Measurements from ENCODE around the gene MACO1.
A peak's percentile ranks its signal among the peaks of the same experiment; 100 is the strongest.
"Not testable (repeated sequence)": the region's sequence is repeated elsewhere in the genome, so short reads cannot be mapped to it uniquely, and the experiment has no call there.

Gene MACO1

DNA sequence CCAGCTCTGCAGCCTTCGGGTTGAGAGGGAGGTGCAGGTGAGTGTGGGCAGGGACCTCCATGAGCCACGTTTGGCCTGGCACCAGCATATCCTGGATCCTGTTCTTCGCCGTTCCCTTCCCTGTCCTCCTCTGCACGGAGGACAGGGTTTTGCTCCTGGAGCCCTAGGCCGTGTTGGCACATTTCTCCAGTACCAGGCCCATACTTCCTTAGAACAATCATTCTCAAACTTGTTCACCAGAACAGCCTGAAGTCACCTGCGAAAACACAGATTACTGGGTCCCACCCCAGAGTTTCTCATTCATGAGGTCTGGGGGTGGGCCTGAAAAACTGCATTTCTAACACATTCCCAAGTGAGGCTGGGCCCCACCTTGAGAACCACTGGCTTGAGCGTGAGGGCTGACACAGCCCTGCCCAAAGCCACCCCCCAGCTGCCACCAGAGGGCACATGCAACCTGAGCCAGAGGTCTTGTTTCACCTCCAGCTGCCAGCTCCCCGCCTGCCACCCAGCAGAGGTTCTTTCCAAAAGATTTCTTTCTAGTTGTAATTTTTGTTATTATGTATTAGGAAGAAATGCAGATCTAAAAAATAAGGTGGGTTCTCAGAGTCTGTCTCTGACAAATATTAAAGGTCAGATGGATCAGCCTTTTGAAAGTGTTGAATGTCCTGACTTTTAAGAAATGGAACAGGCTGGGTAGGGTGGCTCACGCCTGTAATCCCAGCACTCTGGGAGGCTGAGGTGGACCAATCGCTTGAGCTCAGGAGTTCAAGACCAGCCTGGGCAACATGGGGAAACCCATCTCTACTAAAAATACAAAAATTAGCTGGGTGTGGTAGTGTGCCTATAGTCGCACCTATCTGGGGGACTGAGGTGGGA is 73.1 kb downstream of the MACO1 start:
- H3K36me3 Mint-ChIP-seq (ENCODE audit: low read depth) = peaks cover 16% of the 10 kb centered on the region
- peaks cover 18% of the 10 kb centered on the region for H3K9me3 Mint-ChIP-seq
- no peak overlapping the region for H3K4me3 Mint-ChIP-seq
- peak; percentile 50 for DNase-seq
- TF ChIP-seq, protein P1, sequence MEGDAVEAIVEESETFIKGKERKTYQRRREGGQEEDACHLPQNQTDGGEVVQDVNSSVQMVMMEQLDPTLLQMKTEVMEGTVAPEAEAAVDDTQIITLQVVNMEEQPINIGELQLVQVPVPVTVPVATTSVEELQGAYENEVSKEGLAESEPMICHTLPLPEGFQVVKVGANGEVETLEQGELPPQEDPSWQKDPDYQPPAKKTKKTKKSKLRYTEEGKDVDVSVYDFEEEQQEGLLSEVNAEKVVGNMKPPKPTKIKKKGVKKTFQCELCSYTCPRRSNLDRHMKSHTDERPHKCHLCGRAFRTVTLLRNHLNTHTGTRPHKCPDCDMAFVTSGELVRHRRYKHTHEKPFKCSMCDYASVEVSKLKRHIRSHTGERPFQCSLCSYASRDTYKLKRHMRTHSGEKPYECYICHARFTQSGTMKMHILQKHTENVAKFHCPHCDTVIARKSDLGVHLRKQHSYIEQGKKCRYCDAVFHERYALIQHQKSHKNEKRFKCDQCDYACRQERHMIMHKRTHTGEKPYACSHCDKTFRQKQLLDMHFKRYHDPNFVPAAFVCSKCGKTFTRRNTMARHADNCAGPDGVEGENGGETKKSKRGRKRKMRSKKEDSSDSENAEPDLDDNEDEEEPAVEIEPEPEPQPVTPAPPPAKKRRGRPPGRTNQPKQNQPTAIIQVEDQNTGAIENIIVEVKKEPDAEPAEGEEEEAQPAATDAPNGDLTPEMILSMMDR (IDR thresholded peaks at IDR 0.05) = peak; percentile 33
- H3K4me1 Mint-ChIP-seq = peaks cover 44% of the 10 kb centered on the region
- no peak overlapping the region for H3K27ac Mint-ChIP-seq
- H3K27me3 Mint-ChIP-seq (ENCODE audit: low read depth, poor library complexity) = peaks cover 3% of the 10 kb centered on the region

DNA sequence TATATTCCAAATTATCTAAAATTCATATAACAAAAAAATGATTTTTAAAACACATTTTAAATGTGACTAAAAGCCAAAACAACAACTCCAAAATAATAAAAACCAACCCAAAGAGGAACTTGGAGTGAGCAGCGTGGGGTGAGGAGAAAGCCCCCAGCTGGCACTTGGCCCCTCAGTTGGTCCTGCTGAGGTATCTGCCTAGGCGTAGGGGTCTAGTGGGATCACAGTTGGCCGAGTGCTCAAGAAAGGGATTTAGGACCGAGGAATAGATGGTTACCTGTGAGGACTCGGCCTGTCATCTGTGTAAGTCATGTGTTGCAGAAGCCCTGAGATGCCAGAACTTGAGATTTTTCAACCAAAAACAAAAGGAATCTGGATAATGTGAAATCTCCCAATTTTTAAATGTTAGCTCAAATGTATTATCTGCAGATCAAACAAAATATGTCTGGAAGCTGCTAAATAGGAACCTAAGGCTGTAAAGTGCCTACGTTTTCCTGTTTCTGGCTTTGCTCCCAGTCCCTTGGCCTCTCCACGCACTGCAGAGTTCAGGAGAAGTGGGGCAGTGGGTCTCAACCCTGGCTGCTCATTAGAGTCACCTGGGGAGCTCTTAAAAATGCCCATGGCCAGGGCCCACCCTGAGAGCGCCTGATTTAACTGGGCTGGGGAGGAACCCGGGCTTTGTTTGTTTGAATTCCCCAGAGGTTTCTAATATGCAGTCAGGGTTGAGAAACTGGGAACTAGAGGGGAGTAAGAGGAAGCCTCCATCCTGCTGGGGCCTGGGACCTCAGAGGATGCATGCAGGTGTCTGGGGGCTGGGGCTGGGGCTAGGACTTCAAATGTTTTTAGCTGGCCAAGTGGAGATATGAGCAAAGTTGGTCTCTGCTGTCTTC is 74.3 kb downstream of the MACO1 start:
- TF ChIP-seq, protein P1 (IDR thresholded peaks at IDR 0.05) = no peak
- no peak for DNase-seq
- Mint-ChIP-seq H3K4me3 (no peak overlapping the region), H3K36me3 (ENCODE audit: low read depth) (peaks cover 16% of the 10 kb centered on the region), H3K27ac (no peak overlapping the region), H3K9me3 (peaks cover 18% of the 10 kb centered on the region), H3K4me1 (peaks cover 44% of the 10 kb centered on the region), H3K27me3 (ENCODE audit: low read depth, poor library complexity) (peaks cover 3% of the 10 kb centered on the region)

DNA sequence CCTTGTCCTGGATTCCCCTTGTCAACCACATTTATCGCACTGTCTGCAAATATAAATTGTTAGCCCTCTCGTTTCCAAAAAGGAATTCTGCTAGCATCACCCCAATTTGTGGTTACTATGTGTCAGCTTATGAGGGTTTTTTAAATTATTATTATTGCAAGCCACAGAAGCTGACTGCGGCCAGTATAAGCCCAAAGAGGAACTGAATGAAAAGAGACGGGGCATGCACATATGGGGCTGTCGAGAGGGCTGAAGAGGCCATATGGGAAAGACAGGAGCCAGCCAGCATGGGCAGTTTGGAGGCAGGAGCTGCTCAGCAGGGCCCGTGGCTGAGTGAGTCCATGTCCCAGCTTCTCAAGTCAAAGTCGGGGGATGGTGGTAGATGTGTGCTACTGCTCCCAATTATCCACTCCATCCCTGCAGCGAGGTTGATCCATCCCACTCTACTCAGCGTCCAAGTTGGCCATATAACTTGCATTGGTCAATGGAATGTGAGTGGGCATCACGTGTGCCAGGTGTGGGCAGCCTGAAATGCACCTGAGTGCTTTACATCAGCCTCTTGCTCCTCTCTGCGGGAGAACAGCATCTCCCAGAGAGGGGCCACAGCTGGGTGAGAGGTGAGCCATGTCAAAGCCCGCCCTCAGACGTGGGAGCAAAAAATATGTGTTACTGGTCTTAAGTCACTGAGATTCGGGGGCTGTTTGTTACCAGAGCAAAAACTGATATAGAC is 75.1 kb downstream of the MACO1 start:
- H3K4me1 Mint-ChIP-seq = peaks cover 37% of the 10 kb centered on the region
- DNase-seq = no peak
- peaks cover 16% of the 10 kb centered on the region for H3K36me3 Mint-ChIP-seq (ENCODE audit: low read depth)
- TF ChIP-seq, protein P1 (IDR thresholded peaks at IDR 0.05) = no peak
- H3K4me3 Mint-ChIP-seq = peak overlapping the region; percentile 78
- peaks cover 3% of the 10 kb centered on the region for H3K27me3 Mint-ChIP-seq (ENCODE audit: low read depth, poor library complexity)
- H3K9me3 Mint-ChIP-seq = peaks cover 18% of the 10 kb centered on the region
- no peak overlapping the region for H3K27ac Mint-ChIP-seq

DNA sequence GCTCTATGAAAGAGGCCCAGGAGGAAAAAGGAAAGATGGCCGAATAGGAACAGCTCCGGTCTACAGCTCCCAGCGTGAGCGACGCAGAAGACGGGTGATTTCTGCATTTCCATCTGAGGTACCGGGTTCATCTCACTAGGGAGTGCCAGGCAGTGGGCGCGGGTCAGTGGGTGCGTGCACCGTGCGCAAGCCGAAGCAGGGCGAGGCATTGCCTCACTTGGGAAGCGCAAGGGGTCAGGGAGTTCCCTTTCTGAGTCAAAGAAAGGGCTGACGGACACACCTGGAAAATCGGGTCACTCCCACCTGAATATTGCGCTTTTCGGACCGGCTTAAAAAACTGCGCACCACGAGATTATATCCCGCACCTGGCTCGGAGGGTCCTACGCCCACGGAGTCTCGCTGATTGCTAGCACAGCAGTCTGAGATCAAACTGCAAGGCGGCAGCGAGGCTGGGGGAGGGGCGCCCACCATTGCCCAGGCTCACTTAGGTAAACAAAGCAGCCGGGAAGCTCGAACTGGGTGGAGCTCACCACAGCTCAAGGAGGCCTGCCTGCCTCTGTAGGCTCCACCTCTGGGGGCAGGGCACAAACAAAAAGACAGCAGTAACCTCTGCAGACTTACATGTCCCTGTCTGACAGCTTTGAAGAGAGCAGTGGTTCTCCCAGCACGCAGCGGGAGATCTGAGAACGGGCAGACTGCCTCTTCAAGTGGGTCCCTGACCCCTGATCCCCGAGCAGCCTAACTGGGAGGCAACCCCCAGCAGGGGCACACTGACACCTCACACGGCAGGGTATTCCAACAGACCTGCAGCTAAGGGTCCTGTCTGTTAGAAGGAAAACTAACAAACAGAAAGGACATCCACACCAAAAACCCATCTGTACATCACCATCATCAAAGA is 76.1 kb downstream of the MACO1 start:
- not testable (repeated sequence) for H3K27ac Mint-ChIP-seq; H3K27me3 Mint-ChIP-seq (ENCODE audit: low read depth, poor library complexity)
- Mint-ChIP-seq H3K36me3 (ENCODE audit: low read depth) (peaks cover 12% of the 10 kb centered on the region), H3K4me3 (peak overlapping the region; percentile 78), H3K4me1 (peaks cover 27% of the 10 kb centered on the region), H3K9me3 (peaks cover 18% of the 10 kb centered on the region)
- peak; percentile 33 for DNase-seq

DNA sequence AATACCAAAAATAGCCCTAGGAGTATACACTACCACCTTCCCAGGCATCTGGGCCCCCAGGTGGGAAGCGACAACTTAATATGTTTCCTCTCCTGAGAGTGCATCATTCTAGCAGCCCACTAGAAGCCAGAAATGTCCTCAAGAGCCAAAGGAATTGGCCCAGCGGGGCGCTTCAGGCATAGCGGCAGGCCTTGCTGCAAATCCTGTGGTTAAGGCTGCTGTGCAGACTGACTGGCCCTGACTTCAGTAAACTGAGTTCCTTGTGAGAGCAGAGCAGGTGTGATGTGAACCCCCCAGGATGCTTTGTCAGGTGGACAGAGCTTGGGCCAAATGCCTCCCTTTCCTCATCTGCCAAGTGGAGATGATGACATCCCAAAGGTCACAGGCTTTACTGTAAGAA is 83.0 kb downstream of the MACO1 start:
- TF ChIP-seq, protein P1 (IDR thresholded peaks at IDR 0.05) = no peak
- DNase-seq = no peak
- Mint-ChIP-seq H3K36me3 (ENCODE audit: low read depth) (no peaks in the 10 kb centered on the region), H3K27me3 (ENCODE audit: low read depth, poor library complexity) (peaks cover 16% of the 10 kb centered on the region), H3K4me1 (no peaks in the 10 kb centered on the region), H3K9me3 (peaks cover 10% of the 10 kb centered on the region), H3K27ac (no peak overlapping the region), H3K4me3 (no peak overlapping the region)

All from nephron progenitor cell (in vitro differentiated cells).